Stomach (tissue), 9 donors: ENCODE results near the gene TCHP. TPM values are rescaled to one million over a fixed set of nuclear protein-coding genes. Genes with fewer than 3 reads are reported as not detected.

Experiments used
- DNase-seq, 2 donors: peaks; one replicate each; pipeline versions ENCODE4 v3.0.0 to v3.0.0-alpha.2; 2013 to 2019
- H3K27ac ChIP-seq, 5 donors: fragments of 200-600 bp in 4 of 5; sonication (generic) in 4 of 5; one replicate each; pipeline ENCODE4 v1.5.1; 2013 to 2019; ENCODE audit warnings: mild to moderate bottlenecking in 1 of 5, moderate library complexity in 1 of 5
- H3K27me3 ChIP-seq, 3 donors: fragments of 200-600 bp; sonication (generic); one replicate each; pipeline ENCODE4 v1.5.1; 2017 to 2019; ENCODE audit warnings: mixed run types in 1 of 3
- H3K36me3 ChIP-seq, 4 donors: fragments of 200-600 bp; sonication (generic); 1 replicate in 3 of 4; 2 replicates in 1 of 4; pipeline ENCODE4 v1.5.1; 2016 to 2019
- H3K4me1 ChIP-seq, 4 donors: fragments of 200-600 bp; sonication (generic); one replicate each; pipeline ENCODE4 v1.5.1; 2016 to 2019
- H3K4me3 ChIP-seq, 4 donors: fragments of 200-600 bp; sonication (generic) in 3 of 4; one replicate each; pipeline ENCODE4 v1.5.1; 2016 to 2019; ENCODE audit warnings: mild to moderate bottlenecking in 1 of 4
- H3K9me3 ChIP-seq, 4 donors: fragments of 200-600 bp; sonication (generic); one replicate each; pipeline ENCODE4 v1.5.1; 2016 to 2019
- CTCF ChIP-seq, 7 experiments: fragments of 450-650 bp in 4 of 7; fragments of 200-600 bp in 3 of 7; sonication (generic) in 3 of 7; IDR thresholded peaks; one replicate each; pipeline ENCODE4 v1.5.1; 2016 to 2019; ENCODE audit warnings: antibody characterized with exemption in 7 of 7, control low read depth in 2 of 7, mild to moderate bottlenecking in 1 of 7
- EP300 ChIP-seq: sonication (generic); formaldehyde crosslinking; IDR thresholded peaks from one replicate; pipeline ENCODE4 v1.6.1; 2017; ENCODE audit warnings: antibody characterized with exemption
- POLR2A ChIP-seq, 4 donors: fragments of 450-650 bp; IDR thresholded peaks; one replicate each; pipeline ENCODE4 v1.6.1; 2016; ENCODE audit warnings: antibody characterized with exemption in 4 of 4, control low read depth in 2 of 4, mild to moderate bottlenecking in 1 of 4, moderate library complexity in 1 of 4
- POLR2AphosphoS5 ChIP-seq, 3 donors: sonication (generic); formaldehyde crosslinking; IDR thresholded peaks; one replicate each; pipeline ENCODE4 v1.6.1; 2016; ENCODE audit warnings: antibody characterized with exemption in 3 of 3
- WGBS, 5 donors: extraction: QIAGEN DNeasy Blood & Tissue Kit in 3 of 5; methylation state at CpG; one replicate each; pipeline versions ENCODE4 v1.1.5 to v1.1.7; 2013 to 2018; 5-methylcytosine and 5-hydroxymethylcytosine counted together
- intact Hi-C: fragments of 100-400 bp; cut with DNase I; formaldehyde crosslinking; loops from one replicate; pipeline ENCODE4 v1.15.1; 2023; ENCODE audit warnings: low total_unique reads
- polyA plus RNA-seq, 3 donors: library from polyadenylated mRNA; stranded (reverse); fragments of 200-250 nt; gene quantifications; one replicate each; pipeline ENCODE4 v1.2.3, GENCODE V29; 2013
- total RNA-seq, 5 donors: library from RNA; depleted of rRNA; stranded (reverse); fragments of >200 nt; gene quantifications; one replicate each; pipeline versions ENCODE4 v1.1.0 to v1.2.3, GENCODE V29; 2014 to 2016
- donor health status: healthy with polysubstance abuse.
- donor health status: Bipolar disorder and iron deficiency.
- donor health status: healthy.

Gene TCHP
- total and polyA plus RNA-seq, 8 donors = 7.9 to 45.5 (median 14.7) TPM

DNA sequence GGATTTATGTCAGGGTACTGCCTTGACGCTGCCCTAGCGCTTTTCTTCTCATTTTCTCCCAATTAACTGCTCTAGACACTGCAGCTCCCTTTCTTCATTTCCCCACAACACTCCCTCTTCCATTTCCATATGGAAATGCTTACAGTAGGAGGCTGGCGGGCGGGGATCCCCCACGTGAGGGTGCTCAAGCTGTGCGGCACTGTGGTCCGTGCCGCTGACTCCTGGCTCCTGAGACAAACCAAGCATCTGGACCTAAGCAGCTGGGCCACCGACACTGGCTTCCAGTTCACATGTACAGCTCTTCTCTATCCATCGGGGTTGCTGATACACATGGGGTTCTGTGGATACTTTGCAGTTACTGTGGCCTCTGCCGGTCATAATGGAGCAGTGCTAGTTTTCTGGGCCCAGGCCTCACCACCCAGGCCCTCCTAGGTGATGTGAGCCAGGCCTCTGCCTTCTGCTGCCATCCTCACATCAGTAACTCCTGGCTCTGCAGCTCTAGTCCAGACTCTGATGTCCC lies 20.2 kb downstream of the TCHP start:
- no peaks in the 10 kb centered on the region for H3K4me1 ChIP-seq
- DNase-seq = no peak
- no peaks in the 10 kb centered on the region for H3K9me3 ChIP-seq
- H3K27ac ChIP-seq = no peak overlapping the region
- no peak overlapping the region for H3K4me3 ChIP-seq
- intact Hi-C loops = no loop called here
- peaks cover 42 to 81% (median 74%) of the 10 kb centered on the region in 4 donors for H3K36me3 ChIP-seq
- TF ChIP-seq EP300 (no peak), POLR2AphosphoS5 (IDR thresholded peaks at IDR 0.05) (no peak), POLR2A (IDR thresholded peaks at IDR 0.05) (no peak), CTCF (IDR thresholded peaks at IDR 0.05) (no peak)
- H3K27me3 ChIP-seq = no peaks in the 10 kb centered on the region
- 88 to 96% (median 93%) methylated on average over 10 to 11 of the region's 11 CpGs for WGBS, 5 donors

GRCh38 chr12:109921982-109922381 lies 21.9 kb downstream of the TCHP start:
- no peaks in the 10 kb centered on the region for H3K4me1 ChIP-seq
- peaks cover 32 to 80% (median 69%) of the 10 kb centered on the region in 4 donors for H3K36me3 ChIP-seq
- WGBS, 5 donors = 61 to 82% (median 80%) methylated on average over 4 of the region's 4 CpGs
- no peak overlapping the region for H3K27ac ChIP-seq
- H3K27me3 ChIP-seq = no peaks in the 10 kb centered on the region
- H3K4me3 ChIP-seq = no peak overlapping the region
- DNase-seq = no peak
- intact Hi-C loops = no loop called here
- no peak for TF ChIP-seq POLR2AphosphoS5 (IDR thresholded peaks at IDR 0.05)
- TF ChIP-seq CTCF (IDR thresholded peaks at IDR 0.05) = no peak
- no peak for TF ChIP-seq EP300
- TF ChIP-seq POLR2A (IDR thresholded peaks at IDR 0.05) = no peak
- H3K9me3 ChIP-seq = no peaks in the 10 kb centered on the region

GRCh38 chr12:109923038-109923437 lies 23.0 kb downstream of the TCHP start:
- DNase-seq = no peak
- TF ChIP-seq POLR2AphosphoS5 (IDR thresholded peaks at IDR 0.05) (no peak), POLR2A (IDR thresholded peaks at IDR 0.05) (no peak), EP300 (no peak), CTCF (IDR thresholded peaks at IDR 0.05) (no peak)
- peaks cover 23 to 78% (median 61%) of the 10 kb centered on the region in 4 donors for H3K36me3 ChIP-seq
- no peak overlapping the region for H3K4me3 ChIP-seq
- no peaks in the 10 kb centered on the region for H3K27me3 ChIP-seq
- H3K4me1 ChIP-seq = no peaks in the 10 kb centered on the region
- no peaks in the 10 kb centered on the region for H3K9me3 ChIP-seq
- WGBS, 5 donors = 85 to 89% (median 88%) methylated on average over 5 of the region's 5 CpGs
- H3K27ac ChIP-seq = no peak overlapping the region
- intact Hi-C loops = no loop called here

GRCh38 chr12:109923481-109924245 lies 23.6 kb downstream of the TCHP start:
- Histone ChIP-seq H3K4me3 (no peak overlapping the region), H3K9me3 (no peaks in the 10 kb centered on the region), H3K36me3 (peaks cover 20 to 78% (median 57%) of the 10 kb centered on the region in 4 donors), H3K4me1 (no peaks in the 10 kb centered on the region), H3K27me3 (no peaks in the 10 kb centered on the region), H3K27ac (no peak overlapping the region)
- TF ChIP-seq CTCF (IDR thresholded peaks at IDR 0.05) (no peak), POLR2A (IDR thresholded peaks at IDR 0.05) (no peak), EP300 (no peak), POLR2AphosphoS5 (IDR thresholded peaks at IDR 0.05) (no peak)
- DNase-seq = no peak
- intact Hi-C loops = no loop called here
- 81 to 86% (median 82%) methylated on average over 15 to 17 of the region's 17 CpGs for WGBS, 5 donors
